Measurements from ENCODE around the gene BCAN.

BCAN gene

GRCh38 chr1:156680056-156680455 is 38.1 kb downstream of the BCAN start:
- no peak for DNase-seq

- DNase-seq: no peak
These were observed 39.5 kb downstream of the BCAN start for GRCh38 chr1:156681196-156681960.

GRCh38 chr1:156682166-156682890 is 40.4 kb downstream of the BCAN start:
- no peak for DNase-seq

DNA sequence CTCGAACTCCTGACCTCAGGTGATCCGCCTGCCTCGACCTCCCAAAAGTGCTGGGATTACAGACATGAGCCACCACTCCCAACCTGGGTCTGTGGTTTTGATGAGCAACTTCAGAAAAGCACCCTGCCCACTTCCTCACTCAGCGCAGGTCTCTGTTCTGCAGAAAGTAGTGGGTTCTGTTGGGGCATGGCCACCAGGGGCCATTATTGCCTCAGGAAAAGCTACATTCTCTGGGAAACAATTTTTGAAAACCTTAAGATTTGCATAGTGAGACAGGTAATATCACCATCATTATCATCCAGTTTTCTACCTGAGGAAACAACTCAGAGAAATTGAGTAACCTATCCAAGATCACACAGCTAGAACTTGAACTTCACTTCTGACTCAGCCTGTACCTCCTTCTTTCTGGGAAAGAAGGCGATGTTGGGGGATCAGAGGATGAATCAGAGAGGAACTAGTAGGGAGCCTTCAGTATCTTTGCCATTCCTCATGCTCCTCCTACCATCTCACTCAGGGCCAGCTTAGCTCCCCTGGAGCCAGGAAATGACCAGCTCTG is 42.4 kb downstream of the BCAN start:
- no peak for DNase-seq

- DNase-seq: peak; percentile 68 to 86
These were observed 47.4 kb downstream of the BCAN start for GRCh38 chr1:156689035-156689952.

- peak; percentile 25 to 60 for DNase-seq
These were observed 48.2 kb downstream of the BCAN start for GRCh38 chr1:156689953-156690674.

- peak in 1 of 2 donors; percentile 61 for DNase-seq
These were observed 48.7 kb downstream of the BCAN start for GRCh38 chr1:156690675-156691036.

DNA sequence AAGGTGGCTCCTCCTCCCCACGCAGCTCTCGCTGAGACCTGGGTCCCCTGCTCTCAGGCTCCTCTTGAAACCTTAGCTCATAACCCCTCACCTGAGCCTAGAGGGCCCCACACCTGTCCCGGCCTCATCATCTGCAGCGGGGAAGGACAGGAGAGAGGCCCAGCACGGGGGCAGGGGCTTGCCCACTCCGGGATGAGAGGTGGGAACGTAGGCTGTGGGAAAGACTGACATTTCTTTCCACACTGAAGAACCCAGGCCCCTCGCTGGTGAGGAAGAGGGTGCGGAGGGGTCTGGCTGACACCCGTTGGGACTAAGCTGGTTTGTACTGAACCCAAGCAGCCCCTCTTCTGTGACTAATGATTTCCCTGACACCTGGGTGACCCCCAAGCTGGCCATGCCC is 49.3 kb downstream of the BCAN start:
- DNase-seq: no peak

DNA sequence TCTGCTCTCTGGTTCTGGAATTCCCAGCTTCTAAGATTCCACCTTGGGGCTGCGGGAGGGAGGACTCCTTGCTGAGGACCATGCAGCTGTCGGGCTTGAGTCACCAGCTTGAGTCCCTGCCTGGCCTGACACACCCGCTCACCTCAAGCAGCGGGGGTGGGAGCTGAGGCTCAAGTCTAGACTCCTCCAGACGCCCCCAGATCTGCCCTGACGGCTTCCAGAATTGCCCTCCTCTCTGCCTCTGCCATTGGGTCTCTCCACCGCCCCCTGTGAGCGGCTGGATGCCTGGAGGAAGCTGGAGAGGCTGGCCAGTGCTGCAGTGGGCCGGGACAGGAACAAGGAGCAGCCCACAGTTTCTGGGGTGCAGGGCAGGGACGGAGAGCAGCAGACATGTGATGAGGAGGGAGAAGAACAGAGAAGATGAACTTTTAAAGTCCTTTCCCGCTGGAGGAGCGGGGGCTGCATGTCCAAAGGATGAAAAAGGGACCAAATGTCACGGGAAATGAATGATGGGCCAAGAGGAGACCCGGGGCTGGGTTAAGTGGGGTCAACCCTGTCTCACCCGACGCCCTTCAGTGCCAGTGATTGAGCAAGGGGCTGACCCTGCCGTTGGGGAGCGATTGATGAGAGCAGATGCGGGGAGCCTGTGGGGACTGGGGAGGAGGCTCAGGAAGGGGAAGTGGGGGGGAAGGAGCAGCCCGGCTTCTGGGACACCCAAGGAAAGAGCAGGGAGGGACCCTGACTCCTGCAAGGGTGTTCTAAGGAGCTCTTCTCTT is 49.9 kb downstream of the BCAN start:
- peak; percentile 64 to 88 for DNase-seq

DNA sequence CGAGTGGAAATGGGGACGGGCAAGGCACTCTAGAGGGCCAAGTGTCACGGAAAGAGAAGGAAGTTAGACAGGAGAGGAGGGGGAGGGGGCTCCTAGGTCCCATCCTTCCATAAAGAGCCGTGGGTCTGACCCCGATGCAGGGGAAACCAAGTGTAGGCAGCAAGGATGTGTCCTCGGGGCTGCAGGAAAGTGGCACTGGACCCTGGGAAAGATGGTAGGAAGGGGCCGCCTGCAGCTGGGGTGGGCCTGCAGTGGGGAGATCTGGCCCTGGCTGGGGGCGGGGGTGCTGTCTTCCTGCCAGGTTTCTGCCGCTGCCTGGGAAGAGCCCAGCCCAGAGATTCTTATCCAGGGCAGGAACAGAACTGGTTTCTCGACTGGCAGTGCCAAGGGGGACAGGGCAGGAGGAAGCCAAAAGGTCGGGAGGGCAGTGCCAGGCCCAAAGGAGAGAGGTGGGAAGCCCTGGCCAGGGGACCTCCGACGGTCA is 50.6 kb downstream of the BCAN start:
- DNase-seq: no peak

GRCh38 chr1:156692925-156693847 is 51.3 kb downstream of the BCAN start:
- no peak for DNase-seq

- DNase-seq: peak in 1 of 2 donors; percentile 45
These were observed 52.2 kb downstream of the BCAN start for GRCh38 chr1:156693848-156694689.

GRCh38 chr1:156694690-156694962 is 52.7 kb downstream of the BCAN start:
- no peak for DNase-seq

DNA sequence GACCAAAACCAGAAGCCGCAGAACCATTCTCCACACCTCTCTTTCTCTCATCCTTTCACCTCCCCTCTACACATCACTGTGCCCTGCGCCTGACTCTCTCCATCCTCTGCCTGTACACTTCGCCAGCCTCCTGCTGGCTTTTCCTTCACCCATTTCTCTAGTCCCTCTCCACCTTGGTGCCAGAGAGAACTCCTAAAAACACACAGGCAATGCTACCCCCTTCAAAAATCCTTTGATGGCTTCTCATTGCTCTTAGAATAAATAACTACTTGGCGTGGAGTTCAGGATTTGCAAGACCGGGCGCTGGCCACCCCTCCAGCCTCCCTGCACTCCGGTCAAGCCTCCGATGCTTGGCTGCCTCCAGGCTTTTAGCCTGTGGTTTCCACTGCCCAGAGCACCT is 54.8 kb downstream of the BCAN start:
- no peak for DNase-seq

DNA sequence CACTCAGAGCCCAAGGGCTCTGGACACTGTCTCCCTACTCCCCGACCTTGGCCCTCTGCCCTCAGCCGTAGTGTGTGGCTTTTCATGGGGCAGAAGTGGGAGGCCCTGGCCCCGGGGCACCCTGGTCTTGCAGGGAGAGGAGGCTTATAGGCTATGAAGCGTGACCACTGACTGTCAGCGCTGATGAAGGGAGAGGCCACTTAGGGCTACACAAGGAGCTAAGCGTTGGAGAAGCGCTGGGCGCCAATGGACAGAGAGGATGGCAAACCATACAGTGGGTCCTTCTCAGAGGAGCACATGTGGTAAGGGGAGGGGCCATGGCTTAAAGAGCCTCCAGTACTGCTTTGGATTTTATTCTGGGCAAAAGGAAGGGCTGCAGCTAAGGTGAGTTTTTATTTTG is 55.6 kb downstream of the BCAN start:
- no peak for DNase-seq

- DNase-seq: peak; percentile 44 to 80
These were observed 57.1 kb downstream of the BCAN start for GRCh38 chr1:156698995-156699394.

- no peak for DNase-seq
These were observed 59.0 kb downstream of the BCAN start for GRCh38 chr1:156700736-156701531.

- no peak for DNase-seq
These were observed 61.4 kb downstream of the BCAN start for GRCh38 chr1:156703336-156703735.

DNA sequence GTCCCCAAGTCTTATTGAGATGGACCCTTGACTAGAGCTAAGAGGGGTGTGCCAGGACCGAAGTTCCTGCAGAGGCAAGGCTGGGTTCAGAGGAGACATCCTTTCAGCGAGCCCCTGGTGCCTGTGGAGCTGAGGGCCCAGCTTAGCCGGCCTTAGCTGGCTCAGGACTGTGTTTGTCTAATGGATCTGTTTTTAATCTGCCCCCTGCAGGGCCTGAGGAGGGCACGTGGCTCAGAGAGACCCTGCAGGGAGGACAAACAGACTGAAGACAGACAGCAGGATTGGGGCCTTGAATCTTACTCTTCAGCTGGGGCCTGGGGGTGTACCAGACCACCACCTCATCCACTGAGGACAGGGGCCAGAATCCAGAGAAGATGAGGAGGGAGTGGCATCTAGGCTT is 61.8 kb downstream of the BCAN start:
- DNase-seq: no peak

Data from inflammatory macrophage treated with lipopolysaccharide for 1 hour (primary cell).